GM18499 (cell line): ENCODE measurements around the gene RAB11A.

Source experiments
- ATAC-seq: cut with Tn5 transposase; IDR thresholded peaks from one replicate; pipeline ENCODE4 v1.9.1; 2021; ENCODE audit warnings: moderate number of reproducible peaks; ENCODE audit not compliant: insufficient read depth, unreplicated experiment

The RAB11A gene

GRCh38 chr15:65914981-65915925 is 46.0 kb downstream of the RAB11A start:
- no peak for ATAC-seq

GRCh38 chr15:65916041-65916663 is 46.9 kb downstream of the RAB11A start:
- no peak for ATAC-seq

GRCh38 chr15:65916664-65917406 is 47.5 kb downstream of the RAB11A start:
- ATAC-seq, result peak; percentile 34

GRCh38 chr15:65917407-65917756 is 48.1 kb downstream of the RAB11A start:
- ATAC-seq, result no peak

- no peak for ATAC-seq
Observed at GRCh38 chr15:65917936-65918335, 48.6 kb downstream of the RAB11A start.

GRCh38 chr15:65918357-65918920 is 49.1 kb downstream of the RAB11A start:
- ATAC-seq, result no peak

GRCh38 chr15:65918945-65919344 is 49.7 kb downstream of the RAB11A start:
- ATAC-seq, result no peak

- ATAC-seq, result no peak
Observed at GRCh38 chr15:65919353-65919752, 50.1 kb downstream of the RAB11A start.

- ATAC-seq, result no peak
Observed at GRCh38 chr15:65920121-65920520, 50.8 kb downstream of the RAB11A start.

- no peak for ATAC-seq
Observed at GRCh38 chr15:65920825-65921309, 51.6 kb downstream of the RAB11A start.

GRCh38 chr15:65921780-65922179 is 52.5 kb downstream of the RAB11A start:
- ATAC-seq, result no peak

GRCh38 chr15:65922621-65923020 is 53.3 kb downstream of the RAB11A start:
- no peak for ATAC-seq

GRCh38 chr15:65923264-65923663 is 54.0 kb downstream of the RAB11A start:
- ATAC-seq, result no peak

GRCh38 chr15:65924004-65924403 is 54.7 kb downstream of the RAB11A start:
- ATAC-seq, result no peak

GRCh38 chr15:65925338-65925737 is 56.0 kb downstream of the RAB11A start:
- ATAC-seq, result no peak

- no peak for ATAC-seq
Observed at GRCh38 chr15:65926459-65926858, 57.2 kb downstream of the RAB11A start.

- no peak for ATAC-seq
Observed at GRCh38 chr15:65926899-65927298, 57.6 kb downstream of the RAB11A start.

GRCh38 chr15:65927545-65927944 is 58.3 kb downstream of the RAB11A start:
- ATAC-seq, result no peak

- ATAC-seq, result no peak
Observed at GRCh38 chr15:65929573-65929972, 60.3 kb downstream of the RAB11A start.

GRCh38 chr15:65930134-65930533 is 60.8 kb downstream of the RAB11A start:
- no peak for ATAC-seq

GRCh38 chr15:65931221-65931620 is 61.9 kb downstream of the RAB11A start:
- no peak for ATAC-seq
